Stomach (tissue), 4 donors: ENCODE measurements around the gene SGK1.
"Not testable (repeated sequence)": the region's sequence is repeated elsewhere in the genome, so short reads cannot be mapped to it uniquely, and the experiment has no call there.

Experiments used
- CTCF ChIP-seq, 7 experiments: fragments of 450-650 bp in 4 of 7; fragments of 200-600 bp in 3 of 7; sonication (generic) in 3 of 7; IDR thresholded peaks; one replicate each; pipeline ENCODE4 v1.5.1; 2016 to 2019; ENCODE audit warnings: antibody characterized with exemption in 7 of 7, control low read depth in 2 of 7, mild to moderate bottlenecking in 1 of 7
- POLR2A ChIP-seq, 4 donors: fragments of 450-650 bp; IDR thresholded peaks; one replicate each; pipeline ENCODE4 v1.6.1; 2016; ENCODE audit warnings: antibody characterized with exemption in 4 of 4, control low read depth in 2 of 4, mild to moderate bottlenecking in 1 of 4, moderate library complexity in 1 of 4

GRCh38 chr6:134181251-134181650 is 136.7 kb downstream of the SGK1 start:
- TF ChIP-seq POLR2A, CTCF (IDR thresholded peaks at IDR 0.05): not testable (repeated sequence)
